ENCODE results near the gene XRCC6.

The XRCC6 gene

GRCh38 chr22:41598891-41599635, 22.0 kb upstream of the XRCC6 start:
- TF ChIP-seq GLIS3 (CRISPR knock-in tag; IDR thresholded peaks at IDR 0.05), result no peak
- no peak for ATAC-seq

- no peak for TF ChIP-seq POU6F1 (CRISPR knock-in tag; IDR thresholded peaks at IDR 0.05; ENCODE audit: borderline replicate concordance, low read depth)
- no peak for TF ChIP-seq ZC3H10 (CRISPR knock-in tag; IDR thresholded peaks at IDR 0.05)
- no peak for TF ChIP-seq PPARA (CRISPR knock-in tag; IDR thresholded peaks at IDR 0.05; ENCODE audit: borderline replicate concordance)
These were observed 20.1 kb upstream of the XRCC6 start for GRCh38 chr22:41600976-41601375.

GRCh38 chr22:41603873-41604332, 17.2 kb upstream of the XRCC6 start:
- no peak for ATAC-seq
- TF ChIP-seq ARNTL (CRISPR knock-in tag; IDR thresholded peaks at IDR 0.05; ENCODE audit: borderline replicate concordance, low read depth) (no peak), ZFP3 (CRISPR knock-in tag; IDR thresholded peaks at IDR 0.05) (no peak), BACH2 (CRISPR knock-in tag; IDR thresholded peaks at IDR 0.05; ENCODE audit: borderline replicate concordance) (no peak), CSDC2 (CRISPR knock-in tag; IDR thresholded peaks at IDR 0.05) (no peak), CSRNP3 (CRISPR knock-in tag; IDR thresholded peaks at IDR 0.05) (no peak), PPARA (CRISPR knock-in tag; IDR thresholded peaks at IDR 0.05; ENCODE audit: borderline replicate concordance) (no peak), ISL1 (CRISPR knock-in tag; IDR thresholded peaks at IDR 0.05) (no peak), ZNF8 (CRISPR knock-in tag; IDR thresholded peaks at IDR 0.05) (no peak), TCF4 (CRISPR knock-in tag; IDR thresholded peaks at IDR 0.05; ENCODE audit: borderline replicate concordance) (no peak), SNAI2 (CRISPR knock-in tag; IDR thresholded peaks at IDR 0.05) (no peak), ZNF565 (CRISPR knock-in tag; conservative IDR thresholded peaks at IDR 0.05; ENCODE audit: low read depth) (no peak), ZFP30 (CRISPR knock-in tag; IDR thresholded peaks at IDR 0.05) (no peak), ESRRG (CRISPR knock-in tag; IDR thresholded peaks at IDR 0.05) (no peak), OSR1 (CRISPR knock-in tag; IDR thresholded peaks at IDR 0.05) (no peak)

More at GRCh38 chr22:41600976-41601375, 20.1 kb upstream of the XRCC6 start:
- no peak for ATAC-seq

GRCh38 chr22:41608386-41608785, 12.7 kb upstream of the XRCC6 start:
- ATAC-seq, result no peak
- TF ChIP-seq ARNTL (CRISPR knock-in tag; IDR thresholded peaks at IDR 0.05; ENCODE audit: borderline replicate concordance, low read depth), result no peak
- no peak for TF ChIP-seq TCF4 (CRISPR knock-in tag; IDR thresholded peaks at IDR 0.05; ENCODE audit: borderline replicate concordance)
- TF ChIP-seq ZC3H10 (CRISPR knock-in tag; IDR thresholded peaks at IDR 0.05), result no peak
- TF ChIP-seq ZFP30 (CRISPR knock-in tag; IDR thresholded peaks at IDR 0.05), result no peak
- no peak for TF ChIP-seq ZFP3 (CRISPR knock-in tag; IDR thresholded peaks at IDR 0.05)
- no peak for TF ChIP-seq CREB5 (CRISPR knock-in tag; IDR thresholded peaks at IDR 0.05; ENCODE audit: low read depth)
- TF ChIP-seq RARB (CRISPR knock-in tag; IDR thresholded peaks at IDR 0.05), result no peak
- TF ChIP-seq TOX (CRISPR knock-in tag; IDR thresholded peaks at IDR 0.05; ENCODE audit: borderline replicate concordance), result no peak
- no peak for TF ChIP-seq SNAI2 (CRISPR knock-in tag; IDR thresholded peaks at IDR 0.05)
- no peak for TF ChIP-seq ZNF8 (CRISPR knock-in tag; IDR thresholded peaks at IDR 0.05)
- TF ChIP-seq ZNF70 (CRISPR knock-in tag; IDR thresholded peaks at IDR 0.05), result no peak
- no peak for TF ChIP-seq POU6F1 (CRISPR knock-in tag; IDR thresholded peaks at IDR 0.05; ENCODE audit: borderline replicate concordance, low read depth)
- no peak for TF ChIP-seq BACH2 (CRISPR knock-in tag; IDR thresholded peaks at IDR 0.05; ENCODE audit: borderline replicate concordance)
- TF ChIP-seq GLIS3 (CRISPR knock-in tag; IDR thresholded peaks at IDR 0.05), result no peak
- no peak for TF ChIP-seq OSR1 (CRISPR knock-in tag; IDR thresholded peaks at IDR 0.05)

All from SK-N-SH treated with all-trans-retinoic acid at 6 μM for 48 hours (cell line).